Right lobe of liver (tissue), 4 donors: ENCODE measurements around the gene WNK3.

Experiments used
- CTCF ChIP-seq, 4 donors: fragments of 200-600 bp in 3 of 4; fragments of 450-650 bp in 1 of 4; IDR thresholded peaks; one replicate each; pipeline versions ENCODE4 v1.5.1 to v1.8.0; 2016 to 2022; ENCODE audit warnings: antibody characterized with exemption in 4 of 4, mild to moderate bottlenecking in 2 of 4
- POLR2A ChIP-seq: fragments of 450-650 bp; IDR thresholded peaks from one replicate; pipeline ENCODE4 v1.6.1; 2017; ENCODE audit warnings: antibody characterized with exemption, mild to moderate bottlenecking
- donor health status: DM: no; HTN: no; CAD: no.
- donor health status: DM: no; HTN: no; CAD: no.
- donor health status: DM: no; HTN: yes; CAD: no.

GRCh38 chrX:54281676-54282075 is 76.2 kb downstream of the WNK3 start:
- TF ChIP-seq CTCF (IDR thresholded peaks at IDR 0.05) (no peak), POLR2A (no peak)
